SK-N-SH treated with all-trans-retinoic acid at 6 μM for 48 hours (cell line): Measurements from ENCODE around the gene GLT6D1.

Experiments
- ATAC-seq: fragments of 200-7000 bp; cut with Tn5 transposase; 3 replicates; pipeline ENCODE4 v1.9.1; 2020; ENCODE audit warnings: mild to moderate bottlenecking, moderate library complexity
- BACH2 ChIP-seq: fragments of 250-450 bp; sonication (Bioruptor Pico); IDR thresholded peaks from 2 replicates; pipeline ENCODE4 v1.9.0; 2021; ENCODE audit warnings: mild to moderate bottlenecking, borderline replicate concordance
- CSDC2 ChIP-seq: fragments of 250-450 bp; sonication (Bioruptor Pico); IDR thresholded peaks from 2 replicates; pipeline ENCODE4 v1.5.0; 2020; ENCODE audit warnings: mild to moderate bottlenecking, moderate library complexity
- GLIS3 ChIP-seq: fragments of 250-450 bp; sonication (Bioruptor Pico); IDR thresholded peaks from 2 replicates; pipeline ENCODE4 v1.5.0; 2020; ENCODE audit warnings: mild to moderate bottlenecking, moderate library complexity
- ISL1 ChIP-seq: fragments of 250-450 bp; sonication (Bioruptor Pico); IDR thresholded peaks from 2 replicates; pipeline ENCODE4 v2.1.2; 2022; ENCODE audit warnings: mild to moderate bottlenecking, moderate library complexity
- OSR1 ChIP-seq: fragments of 250-450 bp; sonication (Bioruptor Pico); IDR thresholded peaks from 2 replicates; pipeline ENCODE4 v1.8.0; 2022; ENCODE audit warnings: moderate library complexity, mild to moderate bottlenecking, inconsistent platforms
- PPARA ChIP-seq: fragments of 250-450 bp; sonication (Bioruptor Pico); IDR thresholded peaks from 2 replicates; pipeline ENCODE4 v1.5.0; 2020; ENCODE audit warnings: mild to moderate bottlenecking, borderline replicate concordance
- RARB ChIP-seq: fragments of 250-450 bp; sonication (Bioruptor Pico); IDR thresholded peaks from 2 replicates; pipeline ENCODE4 v1.8.0; 2021; ENCODE audit warnings: mild to moderate bottlenecking, moderate library complexity
- SNAI2 ChIP-seq: fragments of 250-450 bp; sonication (Bioruptor Pico); IDR thresholded peaks from 2 replicates; pipeline ENCODE4 v1.5.0; 2020; ENCODE audit warnings: mild to moderate bottlenecking, moderate library complexity
- TOX ChIP-seq: fragments of 250-450 bp; sonication (Bioruptor Pico); IDR thresholded peaks from 2 replicates; pipeline ENCODE4 v1.8.0; 2021; ENCODE audit warnings: mild to moderate bottlenecking, moderate library complexity, borderline replicate concordance
- ZC3H10 ChIP-seq: fragments of 250-450 bp; sonication (Bioruptor Pico); IDR thresholded peaks from 2 replicates; pipeline ENCODE4 v1.5.1; 2021; ENCODE audit warnings: mild to moderate bottlenecking, moderate library complexity
- ZFP3 ChIP-seq: fragments of 250-450 bp; sonication (Bioruptor Pico); IDR thresholded peaks from 2 replicates; pipeline ENCODE4 v1.5.0; 2020; ENCODE audit warnings: mild to moderate bottlenecking, moderate library complexity
- ZFP30 ChIP-seq: fragments of 450-650 bp; formaldehyde crosslinking; IDR thresholded peaks from 2 replicates; pipeline ENCODE4 v1.5.0; 2022; ENCODE audit warnings: mild to moderate bottlenecking, moderate library complexity
- ZNF565 ChIP-seq: fragments of 450-650 bp; formaldehyde crosslinking; conservative IDR thresholded peaks from 2 replicates; pipeline ENCODE4 v1.5.0; 2020; ENCODE audit warnings: low read depth, mild to moderate bottlenecking, moderate library complexity
- ZNF70 ChIP-seq: fragments of 450-650 bp; formaldehyde crosslinking; IDR thresholded peaks from 2 replicates; pipeline ENCODE4 v1.5.0; 2020; ENCODE audit warnings: mild to moderate bottlenecking, moderate library complexity
- ZNF8 ChIP-seq: fragments of 450-650 bp; formaldehyde crosslinking; IDR thresholded peaks from 2 replicates; pipeline ENCODE4 v1.5.0; 2020; ENCODE audit warnings: mild to moderate bottlenecking, moderate library complexity
- TF ChIP-seq, protein P1 (sequence below): fragments of 250-450 bp; sonication (Bioruptor Pico); IDR thresholded peaks from 2 replicates; pipeline ENCODE4 v1.8.0; 2021; ENCODE audit warnings: low read depth, mild to moderate bottlenecking, moderate library complexity, borderline replicate concordance
- TF ChIP-seq, protein P2 (sequence below): fragments of 250-450 bp; sonication (Bioruptor Pico); IDR thresholded peaks from 2 replicates; pipeline ENCODE4 v1.5.0; 2020; ENCODE audit warnings: mild to moderate bottlenecking, moderate library complexity
- TF ChIP-seq, protein P3 (sequence below): fragments of 250-450 bp; sonication (Bioruptor Pico); IDR thresholded peaks from 2 replicates; pipeline ENCODE4 v1.8.0; 2020; ENCODE audit warnings: mild to moderate bottlenecking, moderate library complexity, borderline replicate concordance
- TF ChIP-seq, protein P4 (sequence below): fragments of 250-450 bp; sonication (Bioruptor Pico); IDR thresholded peaks from 2 replicates; pipeline ENCODE4 v1.5.1; 2021; ENCODE audit warnings: mild to moderate bottlenecking, moderate library complexity
- TF ChIP-seq, protein P5 (sequence below): fragments of 250-450 bp; sonication (Bioruptor Pico); IDR thresholded peaks from 2 replicates; pipeline ENCODE4 v1.5.1; 2020; ENCODE audit warnings: low read depth, mild to moderate bottlenecking, moderate library complexity

The GLT6D1 gene

DNA sequence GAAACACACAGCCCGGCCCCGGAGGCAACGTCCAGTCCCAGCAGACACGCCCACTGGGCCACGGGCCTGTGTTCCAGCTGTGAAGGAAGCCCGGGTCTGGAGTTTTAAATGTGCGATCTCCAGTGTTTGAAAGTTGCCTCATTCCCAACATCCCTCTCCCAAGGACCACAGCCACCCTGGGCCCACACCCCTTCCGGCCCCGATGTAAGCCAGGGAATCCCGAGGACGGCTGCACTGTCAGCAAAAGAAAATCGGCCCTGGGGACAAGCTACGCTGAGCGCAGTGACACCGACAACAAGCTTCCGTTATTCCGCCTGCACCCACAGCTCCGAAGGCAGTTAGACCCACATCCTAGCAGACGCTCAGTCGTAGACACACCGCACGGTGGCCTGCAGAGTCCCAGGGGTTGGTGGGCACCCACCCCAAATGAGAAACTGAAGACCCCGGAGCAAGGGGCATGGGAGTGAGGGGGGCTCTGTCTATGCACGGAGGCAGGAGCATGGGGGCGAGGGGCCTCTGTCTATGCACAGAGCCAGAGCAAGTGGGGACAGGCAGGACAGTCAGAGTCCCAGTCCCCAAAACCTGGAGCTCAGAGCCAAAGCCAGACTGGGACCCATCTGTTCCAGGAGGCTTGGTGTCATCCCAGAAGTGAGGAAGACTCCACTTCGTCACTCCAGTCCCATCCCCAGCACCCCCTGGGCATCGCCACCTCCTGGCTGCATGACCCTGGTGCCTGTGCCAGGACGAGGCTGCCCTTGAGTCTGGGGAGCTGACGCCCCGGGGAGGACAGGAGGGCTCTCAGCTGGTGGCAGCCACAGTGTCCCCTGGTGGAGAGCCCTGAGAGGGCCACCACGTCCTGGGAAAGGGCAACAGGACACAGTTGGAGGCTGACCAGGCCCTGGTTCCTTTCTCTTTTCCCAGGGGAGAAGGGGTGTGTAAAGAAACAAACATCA lies 23.4 kb downstream of the GLT6D1 start:
- no peak for ATAC-seq
- TF ChIP-seq, protein P1, sequence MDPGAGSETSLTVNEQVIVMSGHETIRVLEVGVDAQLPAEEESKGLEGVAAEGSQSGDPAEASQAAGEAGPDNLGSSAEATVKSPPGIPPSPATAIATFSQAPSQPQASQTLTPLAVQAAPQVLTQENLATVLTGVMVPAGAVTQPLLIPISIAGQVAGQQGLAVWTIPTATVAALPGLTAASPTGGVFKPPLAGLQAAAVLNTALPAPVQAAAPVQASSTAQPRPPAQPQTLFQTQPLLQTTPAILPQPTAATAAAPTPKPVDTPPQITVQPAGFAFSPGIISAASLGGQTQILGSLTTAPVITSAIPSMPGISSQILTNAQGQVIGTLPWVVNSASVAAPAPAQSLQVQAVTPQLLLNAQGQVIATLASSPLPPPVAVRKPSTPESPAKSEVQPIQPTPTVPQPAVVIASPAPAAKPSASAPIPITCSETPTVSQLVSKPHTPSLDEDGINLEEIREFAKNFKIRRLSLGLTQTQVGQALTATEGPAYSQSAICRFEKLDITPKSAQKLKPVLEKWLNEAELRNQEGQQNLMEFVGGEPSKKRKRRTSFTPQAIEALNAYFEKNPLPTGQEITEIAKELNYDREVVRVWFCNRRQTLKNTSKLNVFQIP (CRISPR knock-in tag), result no peak
- TF ChIP-seq OSR1 (CRISPR knock-in tag) (no peak), ZNF565 (CRISPR knock-in tag) (no peak), ZNF8 (no peak), ZNF70 (CRISPR knock-in tag) (no peak), PPARA (CRISPR knock-in tag) (no peak), ZFP3 (CRISPR knock-in tag) (no peak), CSDC2 (CRISPR knock-in tag) (no peak), SNAI2 (CRISPR knock-in tag) (no peak), ISL1 (CRISPR knock-in tag) (no peak), ZFP30 (no peak), RARB (no peak), ZC3H10 (CRISPR knock-in tag) (no peak), GLIS3 (CRISPR knock-in tag) (no peak), BACH2 (CRISPR knock-in tag) (no peak), TOX (CRISPR knock-in tag) (no peak)
- TF ChIP-seq, protein P2, sequence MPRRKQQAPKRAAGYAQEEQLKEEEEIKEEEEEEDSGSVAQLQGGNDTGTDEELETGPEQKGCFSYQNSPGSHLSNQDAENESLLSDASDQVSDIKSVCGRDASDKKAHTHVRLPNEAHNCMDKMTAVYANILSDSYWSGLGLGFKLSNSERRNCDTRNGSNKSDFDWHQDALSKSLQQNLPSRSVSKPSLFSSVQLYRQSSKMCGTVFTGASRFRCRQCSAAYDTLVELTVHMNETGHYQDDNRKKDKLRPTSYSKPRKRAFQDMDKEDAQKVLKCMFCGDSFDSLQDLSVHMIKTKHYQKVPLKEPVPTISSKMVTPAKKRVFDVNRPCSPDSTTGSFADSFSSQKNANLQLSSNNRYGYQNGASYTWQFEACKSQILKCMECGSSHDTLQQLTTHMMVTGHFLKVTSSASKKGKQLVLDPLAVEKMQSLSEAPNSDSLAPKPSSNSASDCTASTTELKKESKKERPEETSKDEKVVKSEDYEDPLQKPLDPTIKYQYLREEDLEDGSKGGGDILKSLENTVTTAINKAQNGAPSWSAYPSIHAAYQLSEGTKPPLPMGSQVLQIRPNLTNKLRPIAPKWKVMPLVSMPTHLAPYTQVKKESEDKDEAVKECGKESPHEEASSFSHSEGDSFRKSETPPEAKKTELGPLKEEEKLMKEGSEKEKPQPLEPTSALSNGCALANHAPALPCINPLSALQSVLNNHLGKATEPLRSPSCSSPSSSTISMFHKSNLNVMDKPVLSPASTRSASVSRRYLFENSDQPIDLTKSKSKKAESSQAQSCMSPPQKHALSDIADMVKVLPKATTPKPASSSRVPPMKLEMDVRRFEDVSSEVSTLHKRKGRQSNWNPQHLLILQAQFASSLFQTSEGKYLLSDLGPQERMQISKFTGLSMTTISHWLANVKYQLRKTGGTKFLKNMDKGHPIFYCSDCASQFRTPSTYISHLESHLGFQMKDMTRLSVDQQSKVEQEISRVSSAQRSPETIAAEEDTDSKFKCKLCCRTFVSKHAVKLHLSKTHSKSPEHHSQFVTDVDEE (CRISPR knock-in tag), result no peak
- TF ChIP-seq, protein P3, sequence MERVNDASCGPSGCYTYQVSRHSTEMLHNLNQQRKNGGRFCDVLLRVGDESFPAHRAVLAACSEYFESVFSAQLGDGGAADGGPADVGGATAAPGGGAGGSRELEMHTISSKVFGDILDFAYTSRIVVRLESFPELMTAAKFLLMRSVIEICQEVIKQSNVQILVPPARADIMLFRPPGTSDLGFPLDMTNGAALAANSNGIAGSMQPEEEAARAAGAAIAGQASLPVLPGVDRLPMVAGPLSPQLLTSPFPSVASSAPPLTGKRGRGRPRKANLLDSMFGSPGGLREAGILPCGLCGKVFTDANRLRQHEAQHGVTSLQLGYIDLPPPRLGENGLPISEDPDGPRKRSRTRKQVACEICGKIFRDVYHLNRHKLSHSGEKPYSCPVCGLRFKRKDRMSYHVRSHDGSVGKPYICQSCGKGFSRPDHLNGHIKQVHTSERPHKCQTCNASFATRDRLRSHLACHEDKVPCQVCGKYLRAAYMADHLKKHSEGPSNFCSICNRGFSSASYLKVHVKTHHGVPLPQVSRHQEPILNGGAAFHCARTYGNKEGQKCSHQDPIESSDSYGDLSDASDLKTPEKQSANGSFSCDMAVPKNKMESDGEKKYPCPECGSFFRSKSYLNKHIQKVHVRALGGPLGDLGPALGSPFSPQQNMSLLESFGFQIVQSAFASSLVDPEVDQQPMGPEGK (CRISPR knock-in tag), result no peak
- TF ChIP-seq, protein P4, sequence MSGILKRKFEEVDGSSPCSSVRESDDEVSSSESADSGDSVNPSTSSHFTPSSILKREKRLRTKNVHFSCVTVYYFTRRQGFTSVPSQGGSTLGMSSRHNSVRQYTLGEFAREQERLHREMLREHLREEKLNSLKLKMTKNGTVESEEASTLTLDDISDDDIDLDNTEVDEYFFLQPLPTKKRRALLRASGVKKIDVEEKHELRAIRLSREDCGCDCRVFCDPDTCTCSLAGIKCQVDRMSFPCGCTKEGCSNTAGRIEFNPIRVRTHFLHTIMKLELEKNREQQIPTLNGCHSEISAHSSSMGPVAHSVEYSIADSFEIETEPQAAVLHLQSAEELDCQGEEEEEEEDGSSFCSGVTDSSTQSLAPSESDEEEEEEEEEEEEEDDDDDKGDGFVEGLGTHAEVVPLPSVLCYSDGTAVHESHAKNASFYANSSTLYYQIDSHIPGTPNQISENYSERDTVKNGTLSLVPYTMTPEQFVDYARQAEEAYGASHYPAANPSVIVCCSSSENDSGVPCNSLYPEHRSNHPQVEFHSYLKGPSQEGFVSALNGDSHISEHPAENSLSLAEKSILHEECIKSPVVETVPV, result no peak
- TF ChIP-seq, protein P5, sequence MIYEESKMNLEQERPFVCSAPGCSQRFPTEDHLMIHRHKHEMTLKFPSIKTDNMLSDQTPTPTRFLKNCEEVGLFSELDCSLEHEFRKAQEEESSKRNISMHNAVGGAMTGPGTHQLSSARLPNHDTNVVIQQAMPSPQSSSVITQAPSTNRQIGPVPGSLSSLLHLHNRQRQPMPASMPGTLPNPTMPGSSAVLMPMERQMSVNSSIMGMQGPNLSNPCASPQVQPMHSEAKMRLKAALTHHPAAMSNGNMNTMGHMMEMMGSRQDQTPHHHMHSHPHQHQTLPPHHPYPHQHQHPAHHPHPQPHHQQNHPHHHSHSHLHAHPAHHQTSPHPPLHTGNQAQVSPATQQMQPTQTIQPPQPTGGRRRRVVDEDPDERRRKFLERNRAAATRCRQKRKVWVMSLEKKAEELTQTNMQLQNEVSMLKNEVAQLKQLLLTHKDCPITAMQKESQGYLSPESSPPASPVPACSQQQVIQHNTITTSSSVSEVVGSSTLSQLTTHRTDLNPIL (CRISPR knock-in tag), result no peak

DNA sequence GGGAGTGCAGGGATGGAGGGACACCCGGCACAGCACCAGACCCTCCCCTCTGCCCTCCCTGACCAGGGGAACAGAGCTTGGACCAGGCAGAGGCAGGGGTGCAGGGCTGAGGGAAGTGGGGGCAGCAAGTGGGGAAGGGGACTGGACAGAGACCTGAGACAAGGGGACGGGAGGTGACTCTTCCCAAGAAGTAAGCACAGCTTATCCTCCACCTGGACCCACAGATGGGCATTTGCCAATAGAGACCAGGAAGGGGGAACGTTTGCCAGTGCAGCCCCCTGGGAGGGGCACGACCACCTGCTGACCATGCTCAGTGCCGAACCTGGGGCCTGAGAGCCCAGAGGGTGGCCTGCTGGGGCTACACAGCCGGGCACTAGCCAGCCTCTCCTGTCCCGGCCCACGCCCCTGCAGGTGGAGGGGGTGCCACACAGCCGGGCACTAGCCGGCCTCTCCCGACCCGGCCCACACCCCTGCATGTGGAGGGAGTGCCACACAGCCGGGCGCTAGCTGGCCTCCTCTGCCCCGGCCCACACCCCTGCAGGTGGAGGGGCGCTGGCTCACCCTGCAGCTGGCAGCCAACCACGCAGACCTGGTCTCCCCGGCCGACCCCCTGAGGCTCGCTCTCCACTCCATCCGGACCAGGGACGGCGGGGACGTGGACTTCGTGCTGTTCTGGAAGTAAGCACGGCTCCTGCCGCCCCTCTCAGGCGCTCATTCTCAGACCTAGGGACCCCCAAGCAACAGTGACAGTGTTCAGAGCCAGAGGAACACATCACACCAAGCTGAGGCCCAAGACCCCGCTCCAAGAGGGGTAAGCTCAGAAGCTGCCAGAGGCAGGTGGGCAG lies 24.3 kb downstream of the GLT6D1 start:
- TF ChIP-seq ZNF565 (CRISPR knock-in tag) (no peak), BACH2 (CRISPR knock-in tag) (no peak)
- ATAC-seq, result no peak
